HL-60 (cell line): ENCODE data around the gene TUBGCP3.

Experiments used
- DNase-seq, 2 experiments: peaks; one replicate each; pipeline ENCODE4 v3.0.0-alpha.2; 2010 to 2020; ENCODE audit warnings: low read depth in 1 of 2, low spot score in 1 of 2
- H3K27ac ChIP-seq: fragments of 250-450 bp; sonication (Bioruptor Pico); replicated peaks from 2 replicates; pipeline ENCODE4 v1.5.1; 2020; ENCODE audit warnings: mild to moderate bottlenecking, moderate library complexity
- H3K27me3 ChIP-seq: fragments of 250-450 bp; sonication (Bioruptor Pico); 2 replicates; pipeline ENCODE4 v1.5.1; 2021; ENCODE audit warnings: mild to moderate bottlenecking, moderate library complexity; ENCODE audit not compliant: insufficient read depth, poor library complexity, severe bottlenecking
- H3K4me3 ChIP-seq: replicated peaks from 2 replicates; pipeline ENCODE4 v1.5.1; 2011; ENCODE audit warnings: mild to moderate bottlenecking, control low read depth, low read length; ENCODE audit not compliant: insufficient read depth
- GABPA ChIP-seq: IDR thresholded peaks from 2 replicates; pipeline ENCODE4 v1.6.1; 2012; ENCODE audit warnings: low read depth
- POLR2AphosphoS5 ChIP-seq: IDR thresholded peaks from 2 replicates; pipeline ENCODE4 v1.6.1; 2012; ENCODE audit warnings: low read depth
- SPI1 ChIP-seq: IDR thresholded peaks from 2 replicates; pipeline ENCODE4 v1.6.1; 2012; ENCODE audit warnings: low read depth, mild to moderate bottlenecking, borderline replicate concordance
- TF ChIP-seq, protein P1 (sequence below): IDR thresholded peaks from 2 replicates; pipeline ENCODE4 v1.6.1; 2012; ENCODE audit warnings: low read depth; ENCODE audit not compliant: insufficient replicate concordance
- TF ChIP-seq, protein P2 (sequence below): IDR thresholded peaks from one replicate; pipeline ENCODE4 v1.5.1; 2011; ENCODE audit warnings: low read length, control low read depth, inconsistent platforms; ENCODE audit not compliant: insufficient read depth

The TUBGCP3 gene

DNA sequence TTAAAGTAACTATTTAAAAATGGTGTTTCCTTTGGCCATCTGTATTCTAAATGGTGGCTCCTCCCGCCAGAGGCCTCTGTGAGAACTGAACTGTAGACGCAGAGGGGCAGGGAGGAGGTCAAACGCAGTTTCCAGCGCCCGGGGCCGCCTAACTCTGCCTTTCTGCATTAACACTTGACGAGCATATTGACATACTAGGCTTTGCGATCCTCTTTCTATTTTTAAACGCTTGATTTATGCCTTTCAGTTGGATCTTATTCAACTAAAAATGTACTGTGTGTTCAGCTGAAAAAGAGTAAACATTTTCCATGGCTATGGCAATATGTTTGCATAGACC lies 137.1 kb downstream of the TUBGCP3 start:
- peaks cover 8% of the 10 kb centered on the region for H3K27me3 ChIP-seq
- H3K27ac ChIP-seq = no peak overlapping the region
- no peak for DNase-seq
- TF ChIP-seq SPI1 (no peak), POLR2AphosphoS5 (no peak), GABPA (no peak)
- TF ChIP-seq, protein P1, sequence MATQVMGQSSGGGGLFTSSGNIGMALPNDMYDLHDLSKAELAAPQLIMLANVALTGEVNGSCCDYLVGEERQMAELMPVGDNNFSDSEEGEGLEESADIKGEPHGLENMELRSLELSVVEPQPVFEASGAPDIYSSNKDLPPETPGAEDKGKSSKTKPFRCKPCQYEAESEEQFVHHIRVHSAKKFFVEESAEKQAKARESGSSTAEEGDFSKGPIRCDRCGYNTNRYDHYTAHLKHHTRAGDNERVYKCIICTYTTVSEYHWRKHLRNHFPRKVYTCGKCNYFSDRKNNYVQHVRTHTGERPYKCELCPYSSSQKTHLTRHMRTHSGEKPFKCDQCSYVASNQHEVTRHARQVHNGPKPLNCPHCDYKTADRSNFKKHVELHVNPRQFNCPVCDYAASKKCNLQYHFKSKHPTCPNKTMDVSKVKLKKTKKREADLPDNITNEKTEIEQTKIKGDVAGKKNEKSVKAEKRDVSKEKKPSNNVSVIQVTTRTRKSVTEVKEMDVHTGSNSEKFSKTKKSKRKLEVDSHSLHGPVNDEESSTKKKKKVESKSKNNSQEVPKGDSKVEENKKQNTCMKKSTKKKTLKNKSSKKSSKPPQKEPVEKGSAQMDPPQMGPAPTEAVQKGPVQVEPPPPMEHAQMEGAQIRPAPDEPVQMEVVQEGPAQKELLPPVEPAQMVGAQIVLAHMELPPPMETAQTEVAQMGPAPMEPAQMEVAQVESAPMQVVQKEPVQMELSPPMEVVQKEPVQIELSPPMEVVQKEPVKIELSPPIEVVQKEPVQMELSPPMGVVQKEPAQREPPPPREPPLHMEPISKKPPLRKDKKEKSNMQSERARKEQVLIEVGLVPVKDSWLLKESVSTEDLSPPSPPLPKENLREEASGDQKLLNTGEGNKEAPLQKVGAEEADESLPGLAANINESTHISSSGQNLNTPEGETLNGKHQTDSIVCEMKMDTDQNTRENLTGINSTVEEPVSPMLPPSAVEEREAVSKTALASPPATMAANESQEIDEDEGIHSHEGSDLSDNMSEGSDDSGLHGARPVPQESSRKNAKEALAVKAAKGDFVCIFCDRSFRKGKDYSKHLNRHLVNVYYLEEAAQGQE = no peak
- TF ChIP-seq, protein P2, sequence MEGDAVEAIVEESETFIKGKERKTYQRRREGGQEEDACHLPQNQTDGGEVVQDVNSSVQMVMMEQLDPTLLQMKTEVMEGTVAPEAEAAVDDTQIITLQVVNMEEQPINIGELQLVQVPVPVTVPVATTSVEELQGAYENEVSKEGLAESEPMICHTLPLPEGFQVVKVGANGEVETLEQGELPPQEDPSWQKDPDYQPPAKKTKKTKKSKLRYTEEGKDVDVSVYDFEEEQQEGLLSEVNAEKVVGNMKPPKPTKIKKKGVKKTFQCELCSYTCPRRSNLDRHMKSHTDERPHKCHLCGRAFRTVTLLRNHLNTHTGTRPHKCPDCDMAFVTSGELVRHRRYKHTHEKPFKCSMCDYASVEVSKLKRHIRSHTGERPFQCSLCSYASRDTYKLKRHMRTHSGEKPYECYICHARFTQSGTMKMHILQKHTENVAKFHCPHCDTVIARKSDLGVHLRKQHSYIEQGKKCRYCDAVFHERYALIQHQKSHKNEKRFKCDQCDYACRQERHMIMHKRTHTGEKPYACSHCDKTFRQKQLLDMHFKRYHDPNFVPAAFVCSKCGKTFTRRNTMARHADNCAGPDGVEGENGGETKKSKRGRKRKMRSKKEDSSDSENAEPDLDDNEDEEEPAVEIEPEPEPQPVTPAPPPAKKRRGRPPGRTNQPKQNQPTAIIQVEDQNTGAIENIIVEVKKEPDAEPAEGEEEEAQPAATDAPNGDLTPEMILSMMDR = no peak
- no peak overlapping the region for H3K4me3 ChIP-seq

DNA sequence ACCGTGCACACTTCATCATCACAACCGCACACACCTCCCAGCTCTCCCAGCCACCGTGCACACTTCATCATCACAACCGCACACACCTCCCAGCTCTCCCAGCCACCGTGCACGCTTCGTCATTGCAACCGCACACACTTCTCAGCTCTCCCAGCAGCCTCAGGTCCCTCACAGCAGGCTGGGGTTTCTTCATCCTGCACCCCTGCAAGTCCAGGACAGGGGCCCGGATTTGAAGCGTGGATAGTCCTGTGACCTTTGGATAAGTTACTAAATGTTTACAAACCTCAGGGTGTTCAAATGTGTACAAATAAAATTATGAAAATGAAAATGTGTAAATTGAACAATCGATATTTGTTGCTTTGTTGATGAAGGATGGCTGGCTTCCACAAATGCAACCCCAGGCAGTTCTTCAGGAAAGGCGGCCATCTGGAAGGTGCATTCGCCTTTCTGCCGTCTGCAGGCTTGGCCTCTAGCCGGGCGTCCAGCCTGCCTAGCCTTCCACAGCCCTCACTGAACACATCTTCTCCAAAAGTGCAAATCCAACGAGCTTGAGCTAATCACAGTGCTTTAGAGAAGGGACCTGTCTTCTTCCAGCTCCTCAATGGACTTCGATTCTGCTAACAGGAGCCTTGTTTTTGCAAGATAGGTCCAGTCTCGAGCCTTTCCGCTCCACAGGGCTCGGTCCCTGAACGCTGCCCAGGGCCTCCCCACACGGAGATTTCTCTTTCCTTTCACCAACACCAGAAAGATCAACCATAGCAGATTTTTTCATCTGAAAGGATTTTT lies 137.6 kb downstream of the TUBGCP3 start:
- Histone ChIP-seq H3K27me3 (peaks cover 8% of the 10 kb centered on the region), H3K4me3 (no peak overlapping the region), H3K27ac (no peak overlapping the region)
- TF ChIP-seq, protein P2 = no peak
- TF ChIP-seq POLR2AphosphoS5 = no peak
- TF ChIP-seq GABPA = no peak
- TF ChIP-seq, protein P1 = no peak
- TF ChIP-seq SPI1 = no peak
- DNase-seq = no peak

DNA sequence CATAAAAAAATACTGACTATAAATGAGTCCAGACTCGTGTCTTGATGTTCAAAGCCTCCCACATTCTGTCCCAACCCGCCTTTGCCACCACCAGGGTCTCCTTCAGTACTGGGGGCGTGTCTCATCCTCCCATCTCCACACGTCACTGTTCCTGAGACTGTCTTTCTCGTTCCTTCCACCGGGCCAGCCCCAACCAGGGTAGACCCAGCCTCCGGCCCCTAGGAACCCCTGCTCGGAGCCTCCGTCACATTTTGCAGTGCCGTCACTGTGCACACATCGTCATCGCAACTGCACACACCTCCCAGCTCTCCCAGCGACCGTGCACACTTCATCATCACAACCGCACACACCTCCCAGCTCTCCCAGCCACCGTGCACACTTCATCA lies 138.4 kb downstream of the TUBGCP3 start:
- Histone ChIP-seq H3K4me3 (no peak overlapping the region), H3K27me3 (peaks cover 8% of the 10 kb centered on the region), H3K27ac (no peak overlapping the region)
- TF ChIP-seq, protein P2 = no peak
- TF ChIP-seq POLR2AphosphoS5 (no peak), GABPA (no peak), SPI1 (no peak)
- TF ChIP-seq, protein P1 = no peak
- DNase-seq = no peak
